H4 (cell line): ENCODE results near the gene MACF1. TPM values are rescaled to one million over a fixed set of nuclear protein-coding genes. Genes with fewer than 3 reads are reported as not detected.
"Not testable (repeated sequence)": the region's sequence is repeated elsewhere in the genome, so short reads cannot be mapped to it uniquely, and the experiment has no call there.

Experiments
- DNase-seq: peaks from one replicate; pipeline ENCODE4 v3.0.0-alpha.2; 2015; ENCODE audit warnings: low spot score
- total RNA-seq: library from RNA; depleted of rRNA; stranded (reverse); fragments of >200 nt; shearing (Covaris generic); gene quantifications from 2 replicates; pipeline ENCODE4 v1.2.3, GENCODE V29; 2014

Gene MACF1
- total RNA-seq, 1 experiment from 2014 or later: 38.6 TPM

GRCh38 chr1:39491146-39491921, 286.8 kb downstream of the MACF1 start, which contains the start of gene BMP8A:
Gene BMP8A, plus strand, starts transcription at chr1:39491636. Its CDS starts 356 bp downstream, at chr1:39491992.
- DNase-seq: no peak

GRCh38 chr1:39492118-39493042, 287.9 kb downstream of the MACF1 start:
- not testable (repeated sequence) for DNase-seq

DNA sequence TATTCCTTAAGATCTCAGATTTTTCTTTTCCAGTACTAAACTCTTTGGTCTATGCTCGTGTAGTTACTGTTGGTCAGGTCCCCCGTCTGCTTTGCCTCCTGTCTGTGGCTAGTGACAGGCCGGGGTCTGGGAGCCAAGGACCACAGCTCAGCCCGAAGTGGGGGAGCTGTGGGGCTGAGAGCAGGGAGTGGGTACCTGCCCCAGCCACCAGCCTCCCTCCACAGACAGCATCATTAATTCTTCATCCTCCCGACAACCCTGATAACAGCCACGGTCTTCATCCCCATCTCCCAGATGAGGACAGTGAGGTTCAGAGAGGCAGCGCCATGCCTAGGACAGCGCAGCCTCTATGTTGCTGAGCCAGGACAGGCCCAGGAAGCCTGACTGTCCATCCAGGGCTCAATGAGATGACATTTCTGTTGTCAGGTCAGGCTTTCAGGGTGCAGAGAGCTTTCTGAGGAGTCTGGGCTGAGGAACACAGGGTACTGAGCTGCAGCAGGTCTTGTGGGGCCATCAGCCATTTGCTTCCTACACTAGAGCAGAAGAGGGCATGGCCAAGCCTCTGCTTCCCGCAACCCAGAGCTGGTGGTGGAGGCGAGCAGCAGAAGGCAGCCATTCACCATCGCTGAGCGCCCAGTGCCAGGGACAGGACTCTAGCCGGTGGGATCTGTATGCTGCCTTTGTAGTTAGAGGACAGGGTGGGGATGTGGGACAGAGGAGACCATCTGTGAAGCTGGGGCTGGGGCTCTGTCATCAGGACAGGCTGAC, 288.7 kb downstream of the MACF1 start:
- DNase-seq: not testable (repeated sequence)

- no peak for DNase-seq
These were observed 290.3 kb downstream of the MACF1 start for GRCh38 chr1:39494671-39495410.

- DNase-seq: not testable (repeated sequence)
These were observed 292.0 kb downstream of the MACF1 start for GRCh38 chr1:39496520-39496919.

DNA sequence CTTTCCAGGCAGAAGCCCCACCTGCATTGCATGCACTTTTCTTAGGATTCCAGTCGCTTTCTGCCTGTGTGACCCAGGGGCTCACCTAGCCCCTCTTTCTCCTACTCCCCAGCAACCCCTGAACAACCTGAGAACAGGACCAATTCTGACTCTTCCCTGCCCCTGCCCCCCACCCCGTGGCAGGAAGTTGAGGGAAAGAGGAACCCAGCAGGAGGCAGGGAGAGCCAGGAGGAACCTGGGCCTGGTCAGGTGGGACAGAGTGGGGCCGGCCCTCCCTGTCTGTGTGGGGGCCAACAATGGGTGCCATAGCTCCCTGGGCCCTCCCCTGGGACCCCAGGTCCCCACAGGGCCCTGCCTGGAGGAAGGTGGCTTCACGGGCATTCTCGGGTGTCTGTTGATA, 293.1 kb downstream of the MACF1 start:
- no peak for DNase-seq

DNA sequence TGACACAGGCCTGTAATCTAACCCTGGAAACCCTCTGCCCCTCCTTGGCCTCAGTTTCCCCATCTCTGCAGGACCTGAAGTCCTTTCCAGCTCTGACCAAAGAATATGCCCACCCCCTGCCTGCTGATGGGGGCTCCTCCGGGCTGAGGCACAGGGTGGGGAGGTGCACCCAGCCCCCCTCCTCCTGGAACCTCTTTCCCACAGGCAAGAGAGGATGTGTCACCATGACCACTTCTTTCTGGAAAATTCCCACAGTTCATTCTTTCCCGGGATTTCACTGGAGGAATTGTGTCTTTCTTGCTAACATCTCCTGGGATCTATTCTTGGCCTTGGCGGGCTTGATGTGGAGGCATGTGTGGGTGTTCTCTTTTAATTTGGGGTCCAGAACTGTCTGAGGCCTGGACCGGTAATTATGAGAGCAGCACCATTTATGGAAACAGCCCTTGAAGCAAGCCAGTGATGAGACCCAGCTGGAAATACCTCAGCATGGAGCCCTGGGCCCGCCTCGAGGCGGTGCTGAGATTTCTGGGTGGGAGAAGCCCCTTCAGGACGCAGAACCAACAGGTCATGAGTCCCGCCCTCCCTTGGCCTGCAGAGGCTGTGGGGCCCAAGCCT, 293.7 kb downstream of the MACF1 start:
- DNase-seq: not testable (repeated sequence)

DNA sequence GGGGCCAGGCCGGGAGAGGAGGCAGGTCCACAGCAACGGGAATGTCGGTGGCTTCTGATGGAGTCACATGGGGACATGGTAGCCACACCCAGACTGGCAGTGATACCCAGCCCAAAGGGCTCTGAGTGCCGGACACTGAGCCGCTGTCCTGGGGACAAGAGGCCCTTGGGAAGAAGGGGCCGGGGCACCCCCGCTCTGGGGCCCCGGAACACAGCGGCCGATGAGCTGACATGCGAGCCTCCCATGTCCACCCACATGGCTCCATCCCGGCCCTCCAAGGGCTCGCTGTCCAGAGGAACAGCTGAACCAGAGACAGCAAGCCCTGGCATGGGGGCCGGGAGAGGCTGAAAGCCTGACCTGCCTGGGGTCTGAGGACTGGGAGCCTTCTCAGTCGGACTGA, 294.3 kb downstream of the MACF1 start:
- not testable (repeated sequence) for DNase-seq

GRCh38 chr1:39499668-39500067, 295.2 kb downstream of the MACF1 start:
- DNase-seq: no peak

DNA sequence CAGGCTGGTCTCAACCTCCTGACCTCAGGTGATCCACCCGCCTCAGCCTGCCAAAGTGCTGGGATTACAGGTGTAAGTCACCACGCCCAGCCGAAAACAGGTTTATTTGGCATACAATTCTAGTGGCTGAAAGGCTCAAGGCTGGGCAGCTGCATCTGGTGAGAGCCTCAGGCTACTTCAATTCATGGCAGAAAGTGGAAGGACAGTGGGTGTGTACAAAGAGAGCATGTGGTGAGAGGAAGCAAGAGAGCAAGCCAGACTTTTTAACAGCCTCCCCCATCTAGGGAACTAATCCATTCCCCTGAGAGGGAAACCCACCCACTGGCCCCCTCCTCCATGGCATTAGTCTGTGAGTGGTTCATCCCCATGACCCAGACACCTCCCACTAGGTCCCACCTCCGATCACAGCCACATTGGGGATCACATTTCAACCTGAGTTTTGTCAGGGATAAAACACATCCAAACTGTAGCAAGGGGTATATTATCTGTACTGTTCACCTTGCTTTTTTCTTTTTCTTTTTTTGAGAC, 296.4 kb downstream of the MACF1 start:
- DNase-seq: no peak

GRCh38 chr1:39501666-39502065, 297.2 kb downstream of the MACF1 start:
- DNase-seq: peak; percentile 30

DNA sequence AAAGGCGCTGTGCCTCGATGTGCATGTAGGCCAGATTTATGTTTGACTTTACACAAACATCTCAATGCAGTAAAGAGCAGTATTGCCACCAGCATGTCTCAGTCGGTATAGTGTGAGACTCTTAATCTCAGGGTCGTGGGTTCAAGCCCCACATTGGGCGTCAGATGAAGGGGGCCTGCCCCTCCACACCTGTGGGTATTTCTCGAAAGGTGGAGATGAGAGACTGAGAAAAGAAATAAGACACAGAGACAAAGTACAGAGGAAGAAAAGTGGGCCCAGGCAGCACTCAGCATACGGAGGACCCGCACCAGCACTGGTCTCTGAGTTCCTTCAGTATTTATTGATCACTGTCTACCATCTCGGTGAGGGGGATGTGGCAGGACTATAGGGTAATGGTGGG, 299.9 kb downstream of the MACF1 start:
- not testable (repeated sequence) for DNase-seq

DNA sequence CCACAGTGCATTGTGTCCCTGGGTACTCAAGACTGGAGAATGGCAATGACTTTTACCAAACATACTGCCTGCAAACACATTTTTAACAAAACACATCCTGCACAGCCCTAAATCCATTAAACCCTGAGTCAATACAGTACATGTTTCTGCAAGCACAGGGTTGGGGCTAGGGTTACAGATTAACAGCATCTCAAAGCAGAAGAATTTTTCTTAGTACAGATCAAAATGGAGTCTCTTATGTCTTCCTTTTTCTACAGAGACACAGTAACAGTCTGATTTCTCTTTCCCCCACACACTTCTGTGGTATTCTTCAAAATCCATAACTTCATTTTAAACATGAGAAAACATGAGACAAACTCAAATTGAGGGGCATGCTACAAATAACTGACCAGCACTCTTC, 300.8 kb downstream of the MACF1 start:
- no peak for DNase-seq

- no peak for DNase-seq
These were observed 302.9 kb downstream of the MACF1 start for GRCh38 chr1:39507230-39507928.

GRCh38 chr1:39508266-39508665, 303.8 kb downstream of the MACF1 start:
- no peak for DNase-seq

DNA sequence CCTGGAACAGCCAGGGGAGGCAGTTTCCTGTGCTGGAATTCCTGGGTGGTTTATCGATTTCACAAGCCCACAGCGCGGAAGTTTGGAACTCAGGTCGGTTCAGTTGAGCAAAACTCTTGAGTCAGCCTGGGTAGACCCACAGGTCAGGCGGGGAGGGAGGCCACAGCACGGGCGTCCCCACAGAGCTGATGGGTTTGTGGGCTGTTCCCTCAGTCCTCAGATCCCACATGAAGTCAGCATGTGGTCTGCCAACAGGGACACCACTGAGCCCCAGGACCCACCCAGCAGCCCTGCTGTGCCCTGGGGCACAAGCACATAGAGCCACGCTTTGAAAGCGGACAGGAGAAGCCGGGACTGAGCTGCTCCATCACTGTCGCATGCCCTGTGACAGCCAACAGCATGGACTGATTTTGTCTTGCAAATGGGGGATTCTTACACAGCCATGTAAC, 304.4 kb downstream of the MACF1 start:
- peak; percentile 71 for DNase-seq

DNA sequence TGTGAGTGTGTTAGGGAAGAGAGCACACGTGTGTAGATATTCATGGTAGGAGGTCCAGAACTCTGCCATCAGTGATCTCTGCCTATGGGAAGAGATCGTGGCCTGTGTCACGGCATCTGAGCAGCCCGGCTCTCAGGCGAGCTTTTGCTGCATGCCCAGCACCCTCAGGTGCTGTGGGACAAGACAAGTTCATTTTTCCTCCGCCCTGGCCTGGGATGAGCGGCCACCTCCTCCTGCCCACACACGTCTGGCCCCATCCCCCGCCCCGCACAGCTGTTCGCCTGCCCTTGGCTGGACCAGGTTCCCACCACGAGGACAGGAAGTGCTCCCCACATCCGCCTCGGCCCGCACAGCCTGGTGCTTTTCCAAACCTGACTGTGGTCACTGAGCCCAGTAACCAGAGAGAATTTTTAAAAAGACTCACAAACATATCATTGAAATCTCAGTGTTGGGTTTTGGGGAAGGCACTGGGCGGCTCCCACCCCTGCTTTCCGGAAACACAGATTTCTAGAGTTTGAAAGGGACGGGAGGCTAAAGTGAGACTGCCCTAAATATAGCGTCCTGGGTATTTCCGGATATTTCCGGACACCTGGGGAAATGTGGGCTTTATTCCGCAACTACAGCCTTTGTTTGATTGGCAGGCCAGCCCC, 305.0 kb downstream of the MACF1 start:
- peak; percentile 80 for DNase-seq

DNA sequence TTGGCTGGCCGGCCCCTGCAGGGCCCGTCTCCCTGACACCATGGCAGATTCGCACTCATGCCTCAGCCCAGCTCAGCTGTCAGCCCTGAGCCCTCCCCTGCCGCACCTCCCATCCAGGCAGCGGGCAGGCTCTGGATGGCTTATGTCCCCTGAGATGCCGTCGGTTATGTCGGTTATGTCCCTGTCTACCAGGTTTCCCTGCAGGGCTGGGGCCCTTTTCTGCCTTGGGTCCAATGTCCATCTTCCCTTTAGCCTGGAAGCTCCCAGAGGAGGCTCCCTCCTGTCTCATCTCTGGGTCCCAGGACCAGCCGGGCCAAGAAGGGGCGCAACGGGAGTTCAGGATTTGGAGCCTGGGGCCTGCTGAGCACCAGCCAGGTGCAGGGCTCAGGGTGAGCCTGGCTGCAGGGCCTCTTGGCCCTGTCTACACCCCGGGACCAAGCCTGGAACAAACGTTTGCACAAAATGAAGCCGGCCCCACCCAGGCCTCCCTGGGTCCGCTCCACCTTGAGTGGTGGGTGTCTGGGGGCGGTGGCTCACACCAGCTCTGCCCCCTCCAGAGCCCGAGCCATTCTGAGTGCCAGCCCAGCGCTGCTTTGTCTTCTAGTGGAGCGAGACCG, 306.2 kb downstream of the MACF1 start:
- not testable (repeated sequence) for DNase-seq

GRCh38 chr1:39511477-39511876, 307.0 kb downstream of the MACF1 start:
- DNase-seq: not testable (repeated sequence)
